Kidney epithelial cell (primary cell): ENCODE measurements around the gene QARS1. TPM values are rescaled to one million over a fixed set of nuclear protein-coding genes. Genes with fewer than 3 reads are reported as not detected.

ENCODE experiments used
- DNase-seq: peaks from one replicate; pipeline ENCODE4 v3.0.0-alpha.2; 2010; ENCODE audit warnings: low read depth
- H3K27me3 ChIP-seq: 2 replicates; pipeline ENCODE4 v1.6.0; 2011; ENCODE audit warnings: low read length; ENCODE audit not compliant: control insufficient read depth, insufficient read depth
- H3K36me3 ChIP-seq: 2 replicates; pipeline ENCODE4 v1.5.1; 2011; ENCODE audit warnings: low read length; ENCODE audit not compliant: control insufficient read depth, insufficient read depth
- H3K4me3 ChIP-seq: 2 replicates; pipeline ENCODE4 v1.5.1; 2011; ENCODE audit warnings: low read depth, mild to moderate bottlenecking, control low read depth, low read length
- total RNA-seq: library from RNA; depleted of rRNA; stranded (reverse); fragments of >200 nt; gene quantifications from 2 replicates; pipeline ENCODE4 v1.2.3, GENCODE V29; 2015
- TF ChIP-seq, protein P1 (sequence below): IDR thresholded peaks from 2 replicates; pipeline ENCODE4 v1.5.1; 2011; ENCODE audit warnings: mild to moderate bottlenecking, moderate library complexity, low read length, control low read depth, inconsistent platforms; ENCODE audit not compliant: insufficient read depth, poor library complexity, severe bottlenecking

The QARS1 gene
- total RNA-seq, 1 donor from 2014 or later: 320 TPM

DNA sequence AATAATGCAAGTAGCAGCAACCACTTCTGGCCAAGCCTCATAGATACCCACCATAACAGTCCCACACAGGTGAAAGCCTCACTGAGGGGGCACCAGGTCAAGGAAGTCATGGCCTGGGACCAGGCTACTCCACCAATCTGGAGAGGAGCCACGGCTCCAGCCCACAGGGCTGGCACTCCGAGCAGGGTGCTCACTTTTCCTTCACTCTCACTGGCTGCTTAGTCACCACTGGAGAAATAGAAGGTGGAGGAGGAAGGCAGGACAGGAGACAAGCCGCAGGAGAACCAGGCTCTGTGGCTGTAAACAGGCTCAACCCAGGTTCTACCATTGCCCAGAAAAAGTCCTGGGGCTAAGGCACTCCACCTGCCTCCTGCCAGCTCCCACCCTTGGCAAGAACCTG is 14.9 kb upstream of the QARS1 start:
- H3K4me3 ChIP-seq: peak overlapping the region; percentile 96
- H3K36me3 ChIP-seq: peaks cover 7% of the 10 kb centered on the region
- TF ChIP-seq, protein P1, sequence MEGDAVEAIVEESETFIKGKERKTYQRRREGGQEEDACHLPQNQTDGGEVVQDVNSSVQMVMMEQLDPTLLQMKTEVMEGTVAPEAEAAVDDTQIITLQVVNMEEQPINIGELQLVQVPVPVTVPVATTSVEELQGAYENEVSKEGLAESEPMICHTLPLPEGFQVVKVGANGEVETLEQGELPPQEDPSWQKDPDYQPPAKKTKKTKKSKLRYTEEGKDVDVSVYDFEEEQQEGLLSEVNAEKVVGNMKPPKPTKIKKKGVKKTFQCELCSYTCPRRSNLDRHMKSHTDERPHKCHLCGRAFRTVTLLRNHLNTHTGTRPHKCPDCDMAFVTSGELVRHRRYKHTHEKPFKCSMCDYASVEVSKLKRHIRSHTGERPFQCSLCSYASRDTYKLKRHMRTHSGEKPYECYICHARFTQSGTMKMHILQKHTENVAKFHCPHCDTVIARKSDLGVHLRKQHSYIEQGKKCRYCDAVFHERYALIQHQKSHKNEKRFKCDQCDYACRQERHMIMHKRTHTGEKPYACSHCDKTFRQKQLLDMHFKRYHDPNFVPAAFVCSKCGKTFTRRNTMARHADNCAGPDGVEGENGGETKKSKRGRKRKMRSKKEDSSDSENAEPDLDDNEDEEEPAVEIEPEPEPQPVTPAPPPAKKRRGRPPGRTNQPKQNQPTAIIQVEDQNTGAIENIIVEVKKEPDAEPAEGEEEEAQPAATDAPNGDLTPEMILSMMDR: no peak
- no peak for DNase-seq
- H3K27me3 ChIP-seq: no peaks in the 10 kb centered on the region

DNA sequence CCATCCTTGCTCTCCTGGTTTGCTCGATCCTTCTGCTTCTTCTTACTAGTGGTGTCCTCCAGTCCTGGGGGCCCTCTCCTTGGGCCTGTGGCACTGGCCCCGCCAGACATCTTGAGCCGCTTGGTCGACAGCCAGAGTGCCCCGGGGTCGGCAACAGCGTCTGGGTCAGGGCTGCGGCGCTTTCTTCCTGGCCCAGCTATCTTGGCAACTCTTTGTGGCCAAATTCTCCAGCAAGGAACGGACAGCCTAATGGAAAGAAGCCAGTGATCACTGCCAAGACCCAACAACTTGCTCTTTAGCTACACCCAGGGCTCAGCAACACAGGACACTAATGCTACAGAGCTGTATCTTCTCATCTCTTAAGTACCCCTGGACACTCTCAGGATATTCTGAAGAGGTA is 14.5 kb upstream of the QARS1 start:
- Histone ChIP-seq H3K27me3 (no peaks in the 10 kb centered on the region), H3K4me3 (no peak overlapping the region), H3K36me3 (peaks cover 7% of the 10 kb centered on the region)
- DNase-seq: no peak
- TF ChIP-seq, protein P1: no peak

DNA sequence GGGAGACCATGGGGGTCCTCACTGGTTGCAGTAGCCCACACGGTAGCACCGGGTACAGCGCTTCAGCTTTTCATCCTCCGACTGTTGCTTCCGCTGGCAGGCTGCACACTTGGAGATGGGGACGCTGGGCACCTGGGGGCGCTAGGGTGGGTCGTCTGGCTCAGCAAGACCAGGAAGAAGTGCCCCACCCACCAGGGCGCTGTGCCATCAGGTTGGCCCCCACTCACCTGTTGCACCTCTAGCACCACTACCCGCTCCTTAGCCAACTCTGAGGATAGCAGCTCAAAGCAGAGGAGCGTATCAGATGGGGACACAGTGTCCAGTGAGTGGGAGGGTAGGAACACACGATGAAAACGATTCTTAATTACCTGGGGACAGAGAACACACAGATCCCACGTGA is 7.7 kb upstream of the QARS1 start:
- TF ChIP-seq, protein P1: no peak
- Histone ChIP-seq H3K36me3 (peaks cover 1% of the 10 kb centered on the region), H3K4me3 (no peak overlapping the region), H3K27me3 (no peaks in the 10 kb centered on the region)
- no peak for DNase-seq

DNA sequence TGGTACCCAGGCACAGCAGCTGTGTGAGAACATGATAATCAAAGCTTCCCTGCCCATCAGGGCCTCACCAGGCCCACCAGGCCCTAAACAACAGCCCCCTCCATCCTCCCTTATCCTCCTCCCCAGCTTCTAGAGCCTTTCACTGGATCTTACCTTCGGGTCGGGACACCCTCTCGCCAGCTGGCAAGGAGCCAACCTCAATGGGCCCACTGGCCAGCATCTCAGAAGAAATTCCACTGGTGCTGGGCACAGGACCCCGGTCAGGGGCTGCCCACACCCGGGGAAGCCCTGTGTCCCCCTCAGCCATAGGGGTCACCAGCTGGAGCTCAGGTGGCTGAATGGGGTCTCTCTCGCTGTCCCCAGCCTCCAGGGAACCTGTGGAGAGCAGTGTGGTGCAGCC is 6.8 kb upstream of the QARS1 start:
- TF ChIP-seq, protein P1: no peak

DNA sequence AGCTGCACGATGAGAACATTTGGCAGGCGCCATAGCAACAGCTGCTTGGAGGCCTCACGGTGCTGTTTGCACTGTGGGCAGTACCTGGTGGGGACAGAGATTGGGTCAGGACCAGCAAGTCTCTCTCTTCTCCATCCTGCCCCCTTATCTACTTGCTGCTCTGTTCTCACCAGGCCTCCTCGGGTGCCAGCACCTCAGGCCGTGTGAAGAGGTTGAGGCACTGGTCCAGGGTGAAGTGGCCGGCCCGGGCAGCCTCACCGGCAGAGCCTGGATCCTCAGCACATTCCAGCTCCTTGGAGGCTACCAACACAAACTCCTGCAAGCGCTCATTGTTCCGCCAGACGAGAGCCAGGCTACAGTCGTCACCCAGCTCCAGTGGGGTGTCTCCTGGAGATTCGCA is 6.2 kb upstream of the QARS1 start:
- TF ChIP-seq, protein P1: no peak
- Histone ChIP-seq H3K4me3 (no peak overlapping the region), H3K36me3 (peaks cover 1% of the 10 kb centered on the region), H3K27me3 (no peaks in the 10 kb centered on the region)
- no peak for DNase-seq

More for the DNA sequence above, 6.8 kb upstream of the QARS1 start:
- H3K36me3 ChIP-seq: peaks cover 1% of the 10 kb centered on the region
- no peak for DNase-seq
- H3K27me3 ChIP-seq: no peaks in the 10 kb centered on the region
- H3K4me3 ChIP-seq: no peak overlapping the region

DNA sequence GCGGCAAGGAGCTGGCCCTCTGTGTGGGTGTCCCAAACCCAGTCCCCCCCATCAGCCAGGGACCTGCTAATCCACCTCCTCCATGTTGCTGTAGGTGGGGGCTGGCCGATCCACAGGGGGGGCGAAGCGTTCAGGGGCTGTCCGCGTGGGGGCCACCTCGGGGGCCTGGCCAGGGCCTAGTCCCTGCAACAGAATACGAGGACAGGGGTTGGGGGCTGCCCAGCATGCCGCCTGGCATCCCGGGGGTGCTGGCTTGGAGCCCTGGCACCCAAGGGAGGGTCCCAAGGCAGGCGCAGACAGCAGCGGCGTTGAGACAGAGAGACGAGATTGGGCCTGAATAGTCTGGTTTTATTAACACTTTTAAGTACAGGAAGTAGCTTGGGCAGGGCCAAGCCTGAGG is 3.8 kb upstream of the QARS1 start:
- TF ChIP-seq, protein P1: no peak
- H3K36me3 ChIP-seq: no peaks in the 10 kb centered on the region
- H3K27me3 ChIP-seq: no peaks in the 10 kb centered on the region
- DNase-seq: no peak
- H3K4me3 ChIP-seq: no peak overlapping the region
